HG02798 (cell line): ENCODE results near the gene CTSD.

Experiments used
- ATAC-seq: cut with Tn5 transposase; IDR thresholded peaks from one replicate; pipeline ENCODE4 v1.9.1; 2021; ENCODE audit warnings: mild to moderate bottlenecking; ENCODE audit not compliant: unreplicated experiment, poor library complexity

CTSD gene

DNA sequence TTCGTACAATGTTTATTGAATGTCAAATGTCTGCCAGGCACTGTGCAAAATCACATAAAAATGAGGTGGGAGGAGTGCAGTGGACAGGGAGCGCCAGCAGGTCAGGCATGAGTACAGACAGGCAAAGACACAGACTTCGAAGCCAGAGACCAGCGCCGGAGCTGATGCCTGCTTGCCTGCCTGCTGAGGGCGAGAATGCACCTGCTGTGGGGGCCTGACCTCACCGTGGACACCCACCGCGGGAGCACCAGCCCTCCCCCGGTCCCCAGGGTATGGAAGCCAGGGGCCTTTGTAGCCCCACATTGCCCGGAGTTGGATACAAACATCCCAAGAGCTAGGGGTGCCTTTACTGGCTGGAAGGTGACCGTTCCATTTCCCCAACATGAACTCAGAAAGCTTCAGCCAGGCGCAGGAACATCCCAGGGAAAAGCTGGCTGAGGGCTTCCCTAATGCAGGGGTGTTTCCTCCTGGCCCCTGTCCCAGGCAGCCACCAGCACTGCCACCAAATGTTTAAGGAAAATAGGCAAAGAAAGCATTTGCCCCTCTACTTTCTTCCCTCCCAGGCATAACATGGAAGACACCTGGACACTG is 31.2 kb downstream of the CTSD start:
- ATAC-seq = no peak

DNA sequence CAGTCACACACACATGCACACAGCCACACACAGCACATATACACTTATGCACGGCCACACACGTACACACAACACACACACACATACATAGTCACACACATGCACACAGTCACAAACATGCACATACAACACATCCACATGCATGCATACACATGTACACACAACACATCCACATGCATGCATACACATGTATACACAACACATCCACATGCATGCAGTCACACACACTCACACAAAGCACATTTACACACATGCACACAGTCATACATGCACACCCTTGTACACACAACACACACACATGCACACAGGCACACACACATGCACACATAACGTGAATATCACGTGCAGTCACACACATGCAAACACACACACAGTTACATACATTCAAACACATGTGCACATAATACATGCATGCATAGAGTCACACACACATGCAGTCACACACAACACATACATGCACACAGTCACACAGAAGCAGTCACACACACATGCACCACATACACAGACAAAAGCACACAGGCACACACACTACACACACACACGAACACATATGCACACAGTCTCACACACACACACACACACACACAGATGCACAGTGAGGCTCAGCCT is 32.2 kb downstream of the CTSD start:
- ATAC-seq = no peak

DNA sequence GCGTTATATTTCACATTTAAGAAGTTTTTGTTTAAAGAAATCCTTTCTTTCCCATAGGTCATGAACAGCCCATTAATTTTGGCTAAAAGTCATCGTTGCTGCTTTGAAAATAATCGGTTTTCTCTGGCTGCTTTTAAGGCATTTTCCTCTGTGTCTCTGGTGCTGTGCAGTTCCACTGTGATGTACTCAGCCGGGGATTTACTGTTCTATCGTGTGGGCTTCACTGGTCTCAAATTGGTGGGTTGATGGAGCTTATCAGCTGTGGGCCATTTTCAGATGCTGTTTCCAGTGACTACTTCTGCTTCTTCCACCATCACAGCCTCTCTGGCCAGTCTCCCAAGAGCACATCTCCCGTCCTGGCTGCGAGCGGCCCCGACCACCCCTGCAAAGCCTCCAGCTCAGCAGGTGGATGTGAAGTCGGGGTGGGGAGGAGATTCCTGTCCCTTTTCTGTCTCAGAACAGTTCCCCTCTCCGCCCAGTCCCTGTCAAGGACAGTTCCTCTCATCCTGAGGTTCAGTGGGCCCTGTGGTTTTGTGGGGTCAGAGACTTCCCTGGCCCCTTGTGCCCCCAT is 33.6 kb downstream of the CTSD start:
- no peak for ATAC-seq

DNA sequence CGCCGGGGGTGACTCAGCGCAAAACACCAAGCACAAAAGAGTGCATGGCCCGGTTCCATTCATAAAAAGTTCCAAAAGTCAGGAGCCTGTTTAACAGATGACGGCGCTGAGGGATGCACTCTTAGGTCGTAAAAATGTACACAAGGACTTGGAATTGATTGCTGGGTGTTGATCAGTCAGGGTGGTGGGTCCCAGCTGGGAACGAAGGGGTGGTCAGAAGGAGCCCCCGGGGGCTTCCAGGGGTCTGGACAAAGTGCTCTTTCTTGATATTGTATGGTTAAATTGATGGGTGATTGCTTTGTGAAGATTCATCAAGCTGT is 34.1 kb downstream of the CTSD start:
- ATAC-seq = no peak

DNA sequence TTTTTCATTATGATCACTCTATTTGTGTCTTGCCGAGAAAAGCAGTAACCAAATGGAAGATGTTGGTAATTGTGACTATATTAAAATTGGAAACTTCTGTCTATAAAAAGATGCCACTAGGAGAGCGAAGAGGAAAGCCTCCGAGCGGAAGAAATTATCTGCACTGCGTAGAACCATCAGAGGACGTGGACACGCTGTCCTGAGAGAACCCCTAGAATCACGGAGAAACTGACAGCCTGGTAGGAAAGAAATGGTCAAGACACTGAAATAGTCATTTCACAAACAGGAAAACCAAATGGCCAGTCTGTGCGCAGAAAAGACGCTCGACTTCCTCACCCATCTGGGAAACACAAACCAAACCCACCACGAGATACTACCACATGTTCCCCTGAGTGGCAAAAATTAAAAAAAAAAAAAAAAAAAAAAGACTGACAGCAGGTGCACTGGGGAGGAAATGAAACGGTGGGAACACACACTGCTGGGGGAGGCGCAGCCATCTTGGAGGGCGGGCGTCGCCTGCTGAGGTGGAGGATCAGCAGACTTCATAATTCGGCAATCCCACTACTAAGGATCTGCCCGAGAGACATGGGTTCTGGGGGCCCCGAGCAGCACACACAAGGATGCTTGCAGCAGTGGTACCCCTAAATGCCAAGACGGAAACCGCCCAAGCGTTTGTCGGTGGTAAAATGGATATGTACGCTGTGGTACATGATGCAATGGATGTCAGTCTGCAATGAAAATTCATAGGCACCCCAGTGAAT is 34.6 kb downstream of the CTSD start:
- no peak for ATAC-seq

DNA sequence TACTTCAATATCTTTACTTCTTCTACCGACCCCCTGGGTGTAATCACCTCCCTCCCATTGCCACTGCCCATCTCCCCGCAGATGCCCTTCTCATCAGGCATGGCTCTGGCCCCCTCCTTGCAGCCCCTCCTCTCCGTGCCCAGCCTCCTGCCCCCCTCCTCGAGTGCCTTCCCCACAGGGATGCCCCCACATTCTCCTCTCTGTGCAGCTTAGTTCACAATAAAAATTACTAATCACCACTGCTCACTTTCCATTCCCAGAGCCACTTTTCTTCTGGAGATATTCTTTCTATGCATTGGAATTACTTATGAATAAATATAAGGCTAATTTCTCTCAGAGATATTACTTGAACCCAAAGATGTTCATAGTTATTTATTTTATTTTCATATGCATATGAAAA is 35.4 kb downstream of the CTSD start:
- no peak for ATAC-seq

DNA sequence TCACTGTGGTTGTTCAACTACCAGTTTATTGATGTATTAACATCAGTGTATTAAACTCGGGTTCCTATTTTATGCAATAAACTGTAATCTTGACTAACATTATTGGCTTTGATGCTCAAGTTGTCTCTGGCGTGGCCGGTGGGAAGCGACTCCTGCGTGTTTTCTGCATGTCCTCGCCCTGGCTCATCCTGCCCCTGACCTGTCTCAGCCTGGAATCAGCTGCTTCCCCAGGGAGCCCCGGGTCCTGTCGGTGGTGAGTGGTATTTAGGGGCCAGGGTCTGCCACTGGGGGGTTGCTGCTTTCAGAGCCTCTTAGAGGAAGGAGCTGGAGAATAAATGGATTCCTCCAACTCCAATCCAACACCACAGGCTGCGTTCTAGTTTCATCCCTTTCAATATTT is 35.9 kb downstream of the CTSD start:
- no peak for ATAC-seq

DNA sequence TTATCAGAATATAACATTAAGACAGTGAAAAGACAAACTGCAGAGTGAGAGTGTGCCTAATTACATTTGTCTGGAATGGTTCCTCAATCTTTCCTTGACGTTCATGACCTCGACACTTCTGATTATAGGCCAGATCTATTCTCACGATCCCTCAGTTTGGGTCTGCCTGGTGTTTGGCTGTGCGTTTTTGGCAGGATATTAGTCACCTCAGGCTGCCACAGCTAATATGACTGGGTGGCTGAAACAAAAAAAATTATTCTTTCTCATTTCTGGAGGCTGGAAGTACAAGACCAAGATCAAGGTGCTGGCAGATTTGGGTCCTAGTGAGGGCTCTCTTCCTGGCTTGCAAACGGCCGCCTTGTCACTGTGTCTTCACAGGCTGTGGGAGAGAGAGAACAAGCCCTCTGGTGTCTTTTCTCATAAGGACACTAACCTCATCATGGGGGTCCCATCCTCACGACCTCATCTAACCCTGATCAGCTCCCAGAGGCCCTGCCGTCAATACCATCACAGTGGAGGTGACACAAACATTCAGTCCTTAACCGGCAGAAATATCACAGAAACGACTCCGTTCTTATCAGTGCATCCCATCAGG is 36.5 kb downstream of the CTSD start:
- ATAC-seq = no peak

DNA sequence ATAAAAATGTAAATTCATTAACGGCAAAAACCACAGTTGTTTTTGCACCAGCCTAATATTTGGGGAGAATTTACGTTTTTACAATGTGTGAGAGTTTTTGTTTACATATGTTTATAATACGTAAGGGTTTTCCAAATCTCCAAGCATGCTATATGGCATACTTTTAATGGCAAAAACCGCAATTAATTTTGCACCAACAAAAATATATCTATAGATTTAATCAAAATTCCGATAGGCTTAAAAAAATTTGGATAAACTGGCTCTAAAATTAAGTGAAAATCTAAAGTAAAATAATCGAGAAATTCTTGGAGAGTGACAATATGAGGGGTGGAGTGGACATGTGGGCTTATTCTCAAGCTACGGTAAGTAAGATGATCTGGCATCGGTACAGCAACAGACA is 43.9 kb downstream of the CTSD start:
- no peak for ATAC-seq

DNA sequence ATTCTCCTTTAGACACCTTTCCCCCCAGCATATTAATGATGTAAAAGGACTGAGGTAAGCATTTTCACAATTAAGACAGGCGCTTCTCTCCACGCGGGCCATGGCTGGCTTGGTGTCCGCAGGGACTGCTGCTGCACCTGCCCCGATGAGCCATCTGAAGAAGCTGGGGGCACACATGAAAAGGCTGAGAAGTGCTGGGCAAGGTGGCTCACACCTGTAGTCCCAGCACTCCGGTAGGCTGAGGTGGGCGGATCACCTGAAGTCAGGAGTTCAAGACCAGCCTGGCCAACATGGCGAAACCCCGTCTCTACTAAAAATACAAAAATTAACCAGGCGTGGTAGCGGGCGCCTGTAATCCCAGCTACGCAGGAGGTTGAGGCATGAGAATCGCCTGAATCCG is 45.4 kb downstream of the CTSD start:
- ATAC-seq = no peak

DNA sequence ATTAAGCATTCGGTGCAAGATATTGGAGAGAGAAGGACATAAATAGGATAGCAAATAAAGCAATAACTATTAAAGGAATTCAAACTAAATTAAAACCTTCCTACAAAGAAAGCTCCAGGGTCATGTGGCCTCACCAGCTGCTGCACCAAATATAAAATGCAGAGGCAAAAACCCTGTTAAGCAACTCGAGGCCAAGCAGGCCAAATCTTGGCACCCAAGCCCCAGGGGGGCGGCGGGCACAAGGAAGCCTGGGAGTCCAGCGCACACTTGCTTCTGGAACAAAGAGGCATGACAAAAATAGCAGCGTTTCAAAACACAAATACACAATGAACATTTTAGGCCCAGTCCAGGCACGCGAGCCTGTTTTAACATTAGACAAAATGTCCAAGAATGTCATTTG is 46.0 kb downstream of the CTSD start:
- no peak for ATAC-seq

DNA sequence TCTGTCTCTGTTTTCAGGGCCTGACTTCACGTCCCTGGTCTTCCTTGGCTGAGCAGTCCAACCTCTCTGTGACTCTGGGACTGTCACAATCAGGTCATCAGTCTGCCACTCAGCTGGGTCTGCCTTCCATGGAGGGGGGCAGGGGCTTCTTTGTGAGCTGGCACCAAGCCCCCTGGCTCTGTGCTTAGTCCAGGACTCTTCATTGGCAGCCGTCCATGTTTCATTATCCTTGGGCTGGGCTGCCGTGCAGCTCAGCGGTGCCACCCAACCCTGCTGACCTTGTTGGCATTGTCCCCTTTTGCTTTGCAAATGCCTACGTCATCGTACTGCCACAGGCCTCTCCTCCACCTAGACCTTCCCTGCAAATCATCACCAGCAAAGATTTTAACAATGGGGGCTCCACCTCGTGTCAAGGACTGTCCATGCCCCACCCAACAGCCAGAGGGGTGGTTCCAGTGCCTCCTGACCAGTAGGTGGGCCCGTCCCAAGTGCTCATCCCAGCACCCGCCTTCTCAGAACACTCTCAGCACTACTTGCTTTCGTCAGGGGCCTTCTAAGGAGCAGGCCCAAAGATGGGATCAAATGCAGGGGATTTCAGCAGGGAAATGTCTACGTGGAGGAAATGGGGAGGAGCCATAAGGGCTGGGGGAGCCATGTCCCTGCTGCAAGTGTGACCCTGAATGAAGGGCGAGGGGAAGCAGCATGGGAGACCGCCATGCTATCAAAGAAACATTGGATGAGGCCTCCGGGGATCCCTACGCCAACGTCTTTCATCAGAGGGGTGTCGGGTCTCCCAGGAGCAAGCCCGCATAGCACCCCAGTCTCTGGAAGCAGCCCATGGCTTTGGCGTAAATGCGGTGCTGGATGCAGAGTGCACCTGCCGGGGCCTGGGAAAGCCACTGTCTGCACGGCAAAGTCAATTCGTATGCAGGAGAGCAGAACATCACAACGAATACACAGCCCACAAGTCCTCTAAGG is 48.5 kb downstream of the CTSD start:
- no peak for ATAC-seq

DNA sequence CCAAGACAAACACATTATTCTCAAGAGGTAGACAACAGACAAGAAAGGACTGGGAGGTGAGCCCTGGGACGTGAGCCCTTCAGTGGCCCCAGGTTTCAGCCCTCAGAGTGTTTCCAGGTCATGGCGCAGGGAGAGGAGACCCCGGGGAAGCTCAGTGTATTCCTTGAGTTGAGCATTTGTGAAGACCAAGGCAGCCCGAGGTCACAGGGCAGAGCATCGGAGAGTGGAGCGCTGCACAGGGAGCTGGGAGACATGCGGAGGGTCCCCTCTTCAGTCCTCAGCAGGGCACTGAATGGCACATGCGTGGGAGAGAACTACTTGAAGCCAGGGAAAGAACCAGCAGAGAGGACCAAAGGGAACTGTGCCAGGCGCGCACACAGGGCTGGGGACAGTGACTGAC is 55.0 kb downstream of the CTSD start:
- no peak for ATAC-seq

DNA sequence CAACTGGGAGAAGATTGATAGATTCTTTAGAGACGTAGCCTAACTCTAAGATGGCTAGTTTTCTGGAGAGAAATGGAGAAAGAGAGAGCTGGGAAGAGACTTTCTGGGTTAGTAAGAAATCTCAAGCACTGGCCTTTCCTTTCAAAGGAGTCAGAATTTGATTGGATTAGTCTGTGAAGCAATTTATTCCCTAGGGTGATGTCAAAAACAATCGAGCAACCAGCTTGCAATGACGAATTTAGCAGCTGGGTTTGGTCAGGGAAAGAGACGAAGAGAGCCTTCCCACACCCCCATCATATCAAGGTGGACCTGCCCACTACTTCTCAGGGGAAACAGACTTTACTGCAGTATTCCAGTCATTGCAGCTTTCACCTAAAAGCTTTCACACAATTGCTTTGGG is 56.0 kb downstream of the CTSD start:
- ATAC-seq = no peak

DNA sequence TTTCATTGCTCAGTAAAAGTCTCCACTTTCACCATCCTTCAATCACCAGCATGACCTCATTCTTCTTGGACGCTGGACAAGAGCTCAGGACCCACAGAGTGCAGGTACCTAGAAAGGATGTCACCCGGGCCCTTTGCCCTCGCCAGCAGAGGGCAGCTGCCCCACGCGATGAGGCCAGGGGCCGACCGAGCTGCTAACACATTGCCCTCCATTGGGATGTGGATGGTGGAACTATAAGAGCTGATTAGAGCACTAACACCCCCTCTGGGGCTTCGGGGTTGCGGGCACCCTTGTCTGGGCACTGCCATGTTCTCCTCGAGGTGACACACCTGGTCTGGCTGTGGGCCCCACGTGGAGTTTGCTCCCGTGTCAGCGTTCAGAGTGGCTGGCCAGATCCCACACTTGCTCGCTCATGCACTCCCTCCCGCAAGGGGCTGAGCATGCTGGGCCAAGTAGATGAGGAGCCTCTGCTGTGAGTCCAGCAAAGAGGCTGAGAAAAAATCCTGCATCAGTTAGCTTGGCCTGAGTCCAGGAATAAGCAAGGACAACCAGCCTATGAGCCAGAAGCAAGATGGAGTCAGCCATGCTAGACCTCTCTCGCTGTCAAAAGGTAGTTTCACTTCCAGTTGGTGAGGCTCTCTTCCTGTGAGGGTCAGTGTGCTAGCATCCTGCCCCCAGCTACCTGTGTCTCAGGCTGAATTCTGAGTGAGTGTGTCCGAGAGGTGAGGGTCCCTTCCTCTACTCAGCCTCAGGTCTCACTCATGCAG is 56.9 kb downstream of the CTSD start:
- no peak for ATAC-seq

DNA sequence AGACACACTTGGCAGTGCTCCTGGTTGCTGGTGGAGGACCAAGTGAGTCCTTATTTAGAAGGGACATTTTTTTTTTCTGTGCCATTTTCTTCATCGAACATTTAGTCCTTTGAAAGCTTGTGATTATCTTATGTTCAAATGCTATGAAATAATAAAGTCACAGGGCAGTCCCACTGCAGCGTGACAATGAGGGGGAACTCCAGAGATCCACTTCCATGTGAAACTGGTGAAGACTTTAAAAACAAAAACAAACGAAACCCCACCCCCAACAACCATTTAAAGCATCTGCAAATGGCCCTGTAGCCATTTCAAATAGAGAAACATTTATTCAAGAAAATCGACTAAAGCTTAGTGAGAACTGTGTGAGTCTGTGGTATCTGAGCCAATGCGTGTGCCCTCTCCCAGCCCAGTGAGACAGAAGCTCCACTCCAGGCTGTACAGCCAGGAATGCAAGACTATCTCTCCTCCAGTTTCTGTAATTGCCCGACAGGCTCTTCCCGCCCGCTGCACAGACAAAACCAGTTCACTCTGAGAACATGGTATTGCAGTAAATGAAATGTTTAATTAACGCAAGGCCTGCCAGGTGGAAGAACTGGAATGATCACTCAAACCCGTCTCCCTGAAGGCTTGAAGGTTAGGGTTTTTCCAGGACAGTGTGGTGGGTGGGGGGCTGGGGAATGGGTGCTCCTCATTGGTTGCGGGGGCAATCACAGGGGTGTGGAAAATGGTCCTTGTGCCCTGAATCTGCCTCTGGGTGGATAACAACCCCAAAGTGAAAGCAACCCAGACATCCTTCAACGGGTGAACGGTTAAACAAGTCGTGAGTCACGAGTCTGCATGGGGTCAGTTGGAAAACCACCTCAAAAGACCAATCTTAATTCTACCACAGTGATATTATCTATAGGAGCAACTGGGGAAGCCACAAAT is 58.3 kb downstream of the CTSD start:
- ATAC-seq = no peak

DNA sequence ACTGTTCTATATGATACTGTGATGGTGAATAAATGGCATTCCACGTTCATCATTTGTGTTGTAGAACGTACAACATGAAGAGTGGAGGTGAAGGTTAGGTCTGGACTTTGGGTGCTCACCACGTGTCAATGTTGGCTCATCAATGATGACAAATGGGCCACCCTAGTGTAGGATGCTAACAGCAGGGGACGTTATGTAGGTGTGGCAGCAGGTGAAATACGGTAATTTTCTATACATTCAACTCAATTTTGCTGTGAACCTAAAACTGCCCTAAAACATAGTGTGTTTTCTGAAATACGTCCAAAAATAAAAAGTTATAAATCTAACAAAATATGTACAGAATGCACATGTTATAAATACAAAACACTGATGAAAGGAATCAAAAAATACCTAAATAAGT is 60.6 kb downstream of the CTSD start:
- no peak for ATAC-seq
